Amniotic epithelial cell (primary cell): ENCODE measurements around the gene SMPD2.
A peak's percentile ranks its signal among the peaks of the same experiment; 100 is the strongest.
"Not testable (repeated sequence)": the region's sequence is repeated elsewhere in the genome, so short reads cannot be mapped to it uniquely, and the experiment has no call there.

Source experiments
- DNase-seq: peaks from one replicate; pipeline ENCODE4 v3.0.0-alpha.2; 2010; ENCODE audit warnings: low read depth

Gene SMPD2

DNA sequence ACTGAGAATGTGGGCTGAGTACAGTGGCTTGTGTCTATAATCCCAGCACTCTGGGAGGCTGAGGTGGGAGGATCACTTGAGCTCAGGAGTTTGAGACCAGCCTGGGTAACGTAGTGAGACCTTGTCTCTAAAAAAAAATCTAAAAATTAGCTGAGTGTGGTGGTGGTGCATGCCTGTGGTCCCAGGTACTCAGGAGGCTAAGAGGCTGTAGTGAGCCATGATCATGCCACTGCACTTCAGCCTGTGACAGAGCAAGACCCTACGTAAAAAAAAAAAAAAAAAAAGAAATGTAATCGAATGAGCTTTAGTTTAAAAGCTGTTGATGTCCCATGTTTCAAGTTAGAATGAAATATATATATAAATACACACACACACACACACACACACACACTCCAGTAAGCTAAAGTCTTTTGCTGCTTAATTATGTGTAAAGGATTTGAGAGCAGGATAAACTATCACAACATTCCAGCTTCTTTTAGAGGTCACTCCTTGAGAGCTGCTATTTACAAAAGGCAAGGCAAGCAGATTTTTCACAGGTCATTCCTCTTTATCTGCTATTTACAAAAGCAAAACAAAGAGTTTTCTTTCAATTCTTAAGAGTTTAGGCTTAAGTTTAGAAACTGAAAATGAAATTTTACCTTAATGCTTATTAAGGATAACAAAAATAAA, 19.8 kb downstream of the SMPD2 start:
- no peak for DNase-seq

DNA sequence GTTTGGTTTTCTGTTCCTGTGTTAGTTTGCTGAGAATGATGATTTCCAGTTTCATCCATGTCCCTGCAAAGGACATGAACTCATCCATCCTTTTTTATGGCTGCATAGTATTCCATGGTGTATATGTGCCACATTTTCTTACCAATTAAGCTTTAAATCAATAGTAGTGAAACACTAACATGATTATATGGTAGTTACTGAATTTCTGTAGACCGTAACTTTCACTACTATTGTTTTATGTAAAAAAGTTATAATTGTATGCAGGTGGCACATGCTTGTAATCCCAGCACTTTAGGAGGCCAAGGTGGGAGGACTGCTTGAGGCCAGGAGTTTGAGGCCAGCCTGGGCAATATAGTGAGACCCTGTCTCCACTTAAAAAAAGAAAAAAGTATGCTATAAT, 20.7 kb downstream of the SMPD2 start:
- DNase-seq: not testable (repeated sequence)

- DNase-seq: no peak
Measured at GRCh38 chr6:109461733-109462526, 21.4 kb downstream of the SMPD2 start.

DNA sequence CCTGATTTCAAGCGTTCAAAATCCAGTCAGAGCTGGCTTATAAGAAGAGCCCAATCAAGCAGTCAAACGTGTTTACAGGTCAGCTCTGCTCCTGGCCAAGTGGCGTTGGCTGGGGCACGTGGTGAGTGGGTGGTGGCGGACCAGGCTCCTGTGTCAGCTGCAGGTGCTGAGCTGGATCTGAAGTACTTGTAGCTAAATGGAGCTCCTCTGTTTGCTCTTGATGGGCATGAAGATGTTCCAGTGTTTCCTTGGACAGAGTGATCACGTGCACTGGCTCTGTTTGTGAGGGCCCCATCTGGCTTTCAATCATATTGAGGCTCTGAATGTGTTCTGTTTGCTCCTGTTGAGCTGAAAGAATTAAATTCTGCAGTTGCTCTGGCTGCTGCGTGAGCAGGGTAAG, 25.2 kb downstream of the SMPD2 start:
- DNase-seq: no peak

- no peak for DNase-seq
Measured at GRCh38 chr6:109466212-109466923, 25.8 kb downstream of the SMPD2 start.

DNA sequence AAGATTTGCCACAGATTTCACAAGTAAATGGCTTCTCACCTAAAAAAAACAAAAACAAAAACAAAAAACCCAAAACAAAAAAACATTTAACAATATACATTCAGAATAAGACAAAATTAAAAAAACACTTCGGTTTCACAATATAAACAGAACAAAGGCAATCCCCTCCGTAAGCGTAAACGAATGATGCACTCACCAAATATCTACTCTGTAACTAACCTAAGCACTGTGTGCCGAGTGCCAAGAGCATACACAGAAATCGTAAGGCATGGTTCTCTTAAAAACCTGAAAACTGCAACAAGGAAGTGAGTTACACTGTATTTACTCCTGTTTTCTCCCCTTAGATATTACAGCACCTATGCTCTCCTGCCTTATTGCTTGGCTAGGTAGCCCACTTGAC, 27.2 kb downstream of the SMPD2 start:
- DNase-seq: no peak

DNA sequence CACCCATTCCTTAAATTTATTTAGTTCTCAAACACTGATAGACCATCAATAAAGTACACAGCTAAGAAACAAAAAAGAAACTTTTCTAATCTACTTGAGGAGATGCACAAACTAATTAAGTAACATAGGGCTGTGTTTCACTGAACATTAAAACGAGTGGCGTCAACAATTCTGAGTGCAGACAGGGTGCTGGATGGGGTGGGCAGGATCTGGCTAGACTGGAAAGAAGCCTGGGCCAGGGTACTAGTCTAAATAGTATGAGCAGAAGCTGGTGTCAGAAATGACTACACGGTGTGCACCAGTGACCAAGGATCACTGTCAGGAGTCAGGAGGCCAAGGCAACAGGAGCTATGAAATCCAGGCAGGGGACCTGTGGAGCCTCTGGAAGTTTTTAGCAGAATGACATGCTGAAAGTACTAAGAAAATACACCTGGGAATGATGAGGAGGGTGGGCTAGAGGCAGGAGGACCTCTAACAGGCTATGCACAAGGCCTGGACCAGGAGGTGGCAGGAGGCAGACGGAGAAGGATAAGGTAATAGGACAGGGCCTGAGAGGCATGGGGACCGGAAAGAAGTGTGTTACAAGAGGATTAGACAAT, 29.2 kb downstream of the SMPD2 start:
- no peak for DNase-seq

GRCh38 chr6:109471105-109471810, 30.7 kb downstream of the SMPD2 start:
- DNase-seq: no peak

GRCh38 chr6:109472132-109472995, 31.8 kb downstream of the SMPD2 start:
- no peak for DNase-seq

DNA sequence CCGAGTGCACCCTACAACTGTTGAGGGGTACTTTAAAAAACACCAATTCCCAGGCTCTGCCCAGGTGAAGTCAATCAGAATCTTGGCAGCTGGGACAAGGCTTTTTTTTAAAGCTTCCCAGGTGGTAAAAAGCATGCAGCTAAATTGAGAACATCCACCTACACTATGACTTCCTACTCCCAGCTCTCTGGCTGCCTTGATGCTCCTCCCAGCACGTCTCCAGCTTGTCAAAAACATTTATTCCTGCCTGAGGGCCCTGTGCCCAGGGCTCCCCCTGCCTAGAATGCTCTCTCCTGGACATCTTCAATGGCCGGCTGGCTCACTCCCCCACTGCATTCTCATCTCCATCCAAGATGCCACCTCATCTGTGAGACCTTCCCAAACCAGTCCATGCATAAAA, 32.6 kb downstream of the SMPD2 start:
- DNase-seq: no peak

DNA sequence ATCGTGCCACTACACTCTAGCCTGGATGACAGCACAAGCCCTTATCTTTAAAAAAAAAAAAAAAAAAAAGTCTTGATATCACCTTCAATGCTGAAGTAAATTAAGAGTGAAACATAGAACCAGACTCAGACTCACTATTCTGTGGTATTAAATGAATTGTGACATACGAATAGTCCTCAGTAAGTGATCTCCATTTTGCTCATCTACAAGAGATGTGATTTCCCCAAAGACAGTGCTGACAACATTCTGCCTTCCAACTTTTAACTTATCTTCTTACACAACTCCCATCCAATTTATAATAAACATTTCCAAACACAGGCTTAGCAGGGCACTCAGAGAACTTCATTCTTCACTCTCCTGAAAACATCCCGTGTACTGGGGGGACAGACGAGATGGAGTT, 34.5 kb downstream of the SMPD2 start:
- DNase-seq: peak; percentile 51

GRCh38 chr6:109475625-109476024, 35.1 kb downstream of the SMPD2 start:
- no peak for DNase-seq

- DNase-seq: no peak
Measured at GRCh38 chr6:109477184-109477583, 36.7 kb downstream of the SMPD2 start.

- DNase-seq: no peak
Measured at GRCh38 chr6:109477725-109478124, 37.2 kb downstream of the SMPD2 start.

GRCh38 chr6:109478222-109478805, 37.8 kb downstream of the SMPD2 start:
- DNase-seq: peak; percentile 15

DNA sequence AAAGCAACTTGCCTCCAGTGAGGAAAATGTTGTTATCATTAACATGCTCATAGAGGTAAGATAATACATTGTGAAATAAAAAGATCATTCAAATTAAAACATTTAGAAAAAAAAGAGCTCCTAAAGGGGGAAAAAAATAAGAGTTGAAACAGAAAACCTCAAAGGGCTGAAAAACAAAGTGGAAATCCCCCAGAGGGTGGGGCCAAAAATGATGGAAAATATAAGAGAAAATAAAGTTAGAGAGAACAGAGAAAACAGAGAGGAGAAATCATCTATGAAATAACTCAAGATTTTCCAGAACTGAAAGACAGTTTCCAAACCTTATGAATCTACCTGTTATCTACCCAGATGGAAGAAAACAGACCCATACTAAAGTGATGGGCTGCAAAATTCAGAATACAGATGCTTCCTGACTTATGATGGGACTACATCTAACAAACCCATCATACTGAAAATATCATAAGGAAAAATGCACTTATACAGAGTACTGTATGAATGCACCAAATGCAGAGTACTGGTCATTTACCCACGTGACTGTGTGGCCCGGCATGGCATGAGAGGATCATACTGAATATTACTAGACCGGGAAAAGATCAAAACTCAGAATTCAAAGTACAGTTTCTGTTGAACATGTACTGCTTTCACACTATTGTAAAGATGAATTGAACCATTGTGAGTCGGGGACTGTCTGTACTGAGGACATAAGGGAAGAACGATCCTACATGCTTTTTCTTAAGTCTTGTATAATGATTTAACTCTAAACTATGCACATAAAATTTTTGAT, 38.5 kb downstream of the SMPD2 start:
- no peak for DNase-seq

- no peak for DNase-seq
Measured at GRCh38 chr6:109480993-109481480, 40.5 kb downstream of the SMPD2 start.

- peak; percentile 82 for DNase-seq
Measured at GRCh38 chr6:109482905-109483734, 42.6 kb downstream of the SMPD2 start, which contains the start of gene ZBTB24. TSS of gene ZBTB24 (minus strand) at chr6:109483219. CDS start at chr6:109482026, 1,193 bp downstream.

DNA sequence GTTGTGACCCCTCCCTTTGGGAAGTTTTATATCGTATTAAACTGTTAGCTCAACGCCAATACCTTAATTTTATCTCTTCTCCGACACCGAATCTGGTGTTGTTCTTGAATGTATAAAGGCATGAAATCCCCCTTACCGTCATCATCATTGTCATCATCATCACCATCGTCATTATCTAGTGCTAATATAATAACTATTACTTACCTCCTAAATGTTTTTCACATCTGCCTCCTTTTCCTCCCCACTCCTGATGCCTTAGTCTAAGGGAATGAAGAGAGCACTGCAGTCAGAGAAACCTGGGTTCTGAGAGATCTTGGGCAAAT, 43.2 kb downstream of the SMPD2 start:
- no peak for DNase-seq
